Measurements from ENCODE around the gene MYCL.
"Not testable (repeated sequence)": the region's sequence is repeated elsewhere in the genome, so short reads cannot be mapped to it uniquely, and the experiment has no call there.

The MYCL gene

GRCh38 chr1:39892601-39893595 is 8.8 kb downstream of the MYCL start:
- DNase-seq (ENCODE audit: low read depth in 3 of 3, low spot score in 1 of 3): no peak

- no peak for DNase-seq (ENCODE audit: low read depth in 3 of 3, low spot score in 1 of 3)
Measured at GRCh38 chr1:39890880-39891279, 10.8 kb downstream of the MYCL start.

DNA sequence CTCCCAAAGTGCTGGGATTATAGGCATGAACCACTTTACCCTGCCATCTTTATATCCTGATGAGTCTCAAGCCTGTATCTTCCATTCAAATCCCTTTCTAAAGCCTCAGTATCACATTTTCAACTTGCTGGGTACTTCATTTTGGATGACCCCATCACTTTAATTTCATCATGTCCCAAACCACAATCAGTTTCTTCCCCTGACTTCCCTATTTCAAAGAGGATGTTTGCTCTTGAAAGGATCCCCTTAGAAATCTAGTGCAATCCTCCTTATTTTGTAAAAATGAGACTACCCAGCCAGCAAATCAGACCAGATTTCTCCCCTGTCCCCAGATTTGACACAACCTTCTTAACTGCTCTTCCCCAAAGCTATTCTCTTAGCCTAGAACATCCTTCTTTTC is 11.4 kb downstream of the MYCL start:
- DNase-seq (ENCODE audit: low read depth in 3 of 3, low spot score in 1 of 3): no peak

GRCh38 chr1:39886757-39887231 is 14.9 kb downstream of the MYCL start:
- DNase-seq (ENCODE audit: low read depth in 3 of 3, low spot score in 1 of 3): no peak

DNA sequence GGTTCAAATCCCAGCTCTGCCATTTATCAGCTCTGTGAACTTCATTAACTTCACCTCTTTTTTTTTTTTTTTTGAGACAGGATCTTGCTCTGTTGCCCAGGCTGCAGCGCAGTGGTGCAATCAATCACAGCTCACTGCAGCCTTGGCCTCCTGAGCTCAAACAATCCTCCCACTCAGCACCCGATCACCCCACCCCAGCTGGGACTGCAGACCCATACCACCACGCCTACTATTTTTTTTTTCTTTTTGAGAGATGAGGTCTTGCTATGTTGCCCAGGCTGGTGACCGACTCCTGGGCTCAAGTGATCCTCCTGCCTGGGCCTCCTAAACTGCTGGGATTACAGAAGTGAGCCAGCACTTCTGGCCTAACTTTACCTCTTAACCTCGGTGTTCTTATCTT is 16.2 kb downstream of the MYCL start:
- DNase-seq (ENCODE audit: low read depth in 3 of 3, low spot score in 1 of 3): no peak

DNA sequence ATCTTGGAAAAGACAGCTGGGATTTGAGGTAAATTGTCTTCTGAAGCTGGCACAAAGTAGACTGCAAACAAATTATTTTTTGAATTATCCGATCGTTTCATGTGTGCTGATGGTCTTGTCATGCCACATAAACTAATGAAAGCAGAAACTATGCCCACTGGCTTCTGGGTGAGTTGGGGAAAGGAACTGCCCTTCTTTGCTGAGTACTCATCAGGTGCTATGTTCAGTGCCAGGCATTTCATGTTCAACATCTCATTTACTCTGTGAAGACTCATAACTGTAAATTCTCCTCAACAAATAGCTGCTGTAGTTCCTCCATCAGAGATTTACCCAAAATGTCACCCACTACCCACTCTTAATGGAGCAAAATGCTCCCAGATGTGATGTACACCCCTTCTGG is 19.6 kb downstream of the MYCL start:
- no peak for DNase-seq (ENCODE audit: low read depth in 3 of 3, low spot score in 1 of 3)

DNA sequence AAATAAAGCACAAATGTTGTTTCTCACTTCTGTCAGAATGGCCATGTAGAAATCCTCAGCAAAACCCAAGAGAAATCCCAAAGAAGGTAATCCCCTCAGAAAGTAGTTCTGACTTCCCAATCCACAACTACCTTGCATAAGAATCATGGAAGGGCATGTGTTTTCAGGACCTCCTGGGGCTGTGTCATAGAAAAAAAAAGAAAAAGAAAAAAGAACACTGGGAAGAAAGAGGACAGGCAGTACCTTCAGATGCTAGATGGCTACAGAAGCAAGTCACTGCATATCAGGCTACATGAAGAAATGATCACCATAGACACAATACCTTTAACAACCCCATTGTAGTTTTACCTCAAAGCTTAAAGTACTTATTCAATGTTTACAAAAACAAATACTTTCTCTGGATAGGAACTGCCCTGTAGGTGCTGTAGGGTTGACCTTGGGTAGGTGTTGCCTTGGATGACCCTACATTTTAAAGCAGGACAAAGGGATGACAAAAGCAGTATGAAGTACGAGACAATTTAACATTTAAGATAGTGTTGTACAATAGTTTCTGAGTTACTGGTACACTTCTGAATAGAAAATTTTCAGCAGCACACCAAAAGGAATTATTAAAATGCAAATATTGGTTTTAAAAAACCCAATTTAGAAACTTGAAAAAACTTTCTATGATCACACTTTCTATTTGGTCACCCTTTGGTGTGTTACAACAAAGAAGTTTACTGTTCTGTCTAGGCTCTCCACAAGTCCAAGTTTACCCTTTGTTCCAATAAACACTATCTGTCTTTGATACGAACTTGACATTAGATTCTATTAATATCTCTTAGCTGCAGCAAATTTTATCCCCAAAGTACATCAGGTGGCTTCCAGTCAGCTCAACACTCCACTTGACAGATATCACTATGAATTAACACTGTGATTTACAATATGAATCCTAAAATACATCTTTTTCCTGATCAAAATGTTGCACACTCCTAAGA is 23.4 kb downstream of the MYCL start:
- DNase-seq (ENCODE audit: low read depth in 3 of 3, low spot score in 1 of 3): no peak

- no peak for DNase-seq (ENCODE audit: low read depth in 3 of 3, low spot score in 1 of 3)
Measured at GRCh38 chr1:39877231-39877778, 24.4 kb downstream of the MYCL start.

GRCh38 chr1:39876144-39876543 is 25.6 kb downstream of the MYCL start:
- DNase-seq (ENCODE audit: low read depth in 3 of 3, low spot score in 1 of 3): no peak

DNA sequence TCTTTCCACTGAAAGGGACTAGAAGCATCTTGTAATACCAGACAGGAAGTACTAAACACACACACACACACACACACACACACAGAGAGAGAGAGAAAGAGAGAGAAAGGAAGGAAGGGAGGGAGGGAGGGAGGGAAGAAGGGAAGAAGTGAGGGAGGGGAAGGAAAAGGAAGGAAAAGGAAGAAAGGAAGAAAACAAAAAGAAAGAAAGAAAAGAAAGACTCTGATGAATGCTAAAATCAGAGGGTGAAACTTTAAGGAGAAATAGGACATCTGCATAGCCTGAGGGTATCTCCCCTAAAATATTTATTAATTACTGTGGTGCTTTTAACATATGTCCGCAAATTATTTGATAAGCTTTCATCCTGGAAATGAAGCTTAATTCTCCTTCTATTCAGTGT is 29.0 kb downstream of the MYCL start:
- DNase-seq (ENCODE audit: low read depth in 3 of 3, low spot score in 1 of 3): no peak

GRCh38 chr1:39871796-39872195 is 29.9 kb downstream of the MYCL start:
- DNase-seq (ENCODE audit: low read depth in 3 of 3, low spot score in 1 of 3): no peak

DNA sequence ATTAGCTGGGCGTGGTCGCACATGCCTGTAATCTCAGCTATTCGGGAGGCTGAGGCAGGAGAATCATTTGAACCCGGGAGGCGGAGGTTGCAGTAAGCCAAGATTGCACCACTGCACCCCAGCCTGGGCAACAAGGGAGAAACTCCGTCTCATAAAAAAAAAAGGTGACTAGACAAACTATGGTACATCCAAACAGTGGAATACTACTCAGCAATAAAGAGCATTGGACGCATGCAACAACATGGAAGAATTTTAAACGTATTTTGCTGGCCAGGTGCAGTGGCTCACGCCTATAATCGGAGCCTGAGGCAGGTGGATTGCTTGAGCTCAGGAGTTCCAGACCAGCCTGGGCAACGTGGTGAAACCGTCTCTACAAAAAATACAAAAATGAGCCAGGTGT is 30.7 kb downstream of the MYCL start:
- not testable (repeated sequence) for DNase-seq (ENCODE audit: low read depth in 3 of 3, low spot score in 1 of 3)

DNA sequence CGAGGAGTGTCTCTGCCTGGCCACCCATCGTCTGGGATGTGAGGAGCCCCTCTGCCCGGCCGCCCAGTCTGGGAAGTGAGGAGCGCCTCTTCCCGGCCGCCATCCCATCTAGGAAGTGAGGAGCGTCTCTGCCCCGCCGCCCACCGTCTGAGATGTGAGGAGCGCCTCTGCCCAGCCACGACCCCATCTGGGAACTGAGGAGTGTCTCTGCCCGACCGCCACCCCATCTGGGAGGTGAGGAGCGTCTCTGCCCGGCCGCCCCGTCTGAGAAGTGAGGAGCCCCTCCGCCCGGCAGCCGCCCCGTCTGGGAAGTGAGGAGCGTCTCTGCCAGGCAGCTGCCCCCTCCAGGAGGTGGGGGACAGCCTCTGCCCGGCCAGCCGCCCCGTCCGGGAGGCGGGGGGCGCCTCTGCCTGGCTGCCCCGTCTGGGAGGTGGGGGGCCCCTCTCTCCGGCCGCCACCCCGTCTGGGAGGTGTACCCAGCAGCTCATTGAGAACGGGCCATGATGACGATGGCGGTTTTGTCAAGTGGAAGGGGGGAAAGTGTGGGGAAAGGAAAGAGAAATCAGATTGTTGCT is 32.1 kb downstream of the MYCL start:
- DNase-seq (ENCODE audit: low read depth in 3 of 3, low spot score in 1 of 3): not testable (repeated sequence)

GRCh38 chr1:39866767-39867166 is 35.0 kb downstream of the MYCL start:
- DNase-seq (ENCODE audit: low read depth in 3 of 3, low spot score in 1 of 3): no peak

DNA sequence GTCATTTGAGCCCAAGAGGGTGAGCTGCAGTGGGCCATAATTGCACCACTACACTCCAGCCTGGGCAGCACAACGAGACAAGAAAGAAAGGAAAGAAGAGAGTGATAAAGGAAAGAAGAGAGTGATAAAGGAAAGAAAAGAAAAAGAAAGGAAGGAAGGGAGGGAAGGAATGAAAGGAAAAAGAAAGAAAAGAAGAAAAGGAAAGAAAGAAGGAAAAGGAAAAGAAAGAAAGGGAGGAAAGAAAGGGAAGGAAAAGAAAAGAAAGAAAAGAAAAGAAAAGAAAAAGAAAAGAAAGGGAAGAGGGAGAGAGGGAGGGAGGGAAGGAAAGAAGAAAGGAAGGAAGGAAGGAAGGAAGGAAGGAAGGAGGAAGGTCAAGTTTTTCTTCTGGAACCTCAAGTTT is 36.0 kb downstream of the MYCL start:
- DNase-seq (ENCODE audit: low read depth in 3 of 3, low spot score in 1 of 3): no peak

- DNase-seq (ENCODE audit: low read depth in 3 of 3, low spot score in 1 of 3): no peak
Measured at GRCh38 chr1:39863177-39863576, 38.5 kb downstream of the MYCL start.

DNA sequence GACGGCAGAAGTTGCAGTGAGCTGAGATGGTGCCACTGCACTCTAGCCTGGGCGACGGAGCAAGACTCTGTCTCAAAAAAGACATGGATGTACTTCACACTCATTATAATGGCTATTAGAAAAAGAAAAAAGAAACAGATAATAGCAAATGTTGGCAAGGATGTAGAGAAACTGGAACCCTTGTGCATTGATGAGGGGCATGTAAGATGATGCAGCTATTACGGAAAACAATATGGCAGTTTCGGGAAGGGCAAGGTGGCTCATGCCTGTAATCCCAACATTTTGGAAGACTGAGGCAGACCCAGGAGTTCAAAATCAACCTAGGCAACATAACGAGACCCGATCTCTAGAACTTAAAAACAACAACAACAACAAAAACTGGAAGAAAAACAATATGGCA is 40.7 kb downstream of the MYCL start:
- no peak for DNase-seq (ENCODE audit: low read depth in 3 of 3, low spot score in 1 of 3)

DNA sequence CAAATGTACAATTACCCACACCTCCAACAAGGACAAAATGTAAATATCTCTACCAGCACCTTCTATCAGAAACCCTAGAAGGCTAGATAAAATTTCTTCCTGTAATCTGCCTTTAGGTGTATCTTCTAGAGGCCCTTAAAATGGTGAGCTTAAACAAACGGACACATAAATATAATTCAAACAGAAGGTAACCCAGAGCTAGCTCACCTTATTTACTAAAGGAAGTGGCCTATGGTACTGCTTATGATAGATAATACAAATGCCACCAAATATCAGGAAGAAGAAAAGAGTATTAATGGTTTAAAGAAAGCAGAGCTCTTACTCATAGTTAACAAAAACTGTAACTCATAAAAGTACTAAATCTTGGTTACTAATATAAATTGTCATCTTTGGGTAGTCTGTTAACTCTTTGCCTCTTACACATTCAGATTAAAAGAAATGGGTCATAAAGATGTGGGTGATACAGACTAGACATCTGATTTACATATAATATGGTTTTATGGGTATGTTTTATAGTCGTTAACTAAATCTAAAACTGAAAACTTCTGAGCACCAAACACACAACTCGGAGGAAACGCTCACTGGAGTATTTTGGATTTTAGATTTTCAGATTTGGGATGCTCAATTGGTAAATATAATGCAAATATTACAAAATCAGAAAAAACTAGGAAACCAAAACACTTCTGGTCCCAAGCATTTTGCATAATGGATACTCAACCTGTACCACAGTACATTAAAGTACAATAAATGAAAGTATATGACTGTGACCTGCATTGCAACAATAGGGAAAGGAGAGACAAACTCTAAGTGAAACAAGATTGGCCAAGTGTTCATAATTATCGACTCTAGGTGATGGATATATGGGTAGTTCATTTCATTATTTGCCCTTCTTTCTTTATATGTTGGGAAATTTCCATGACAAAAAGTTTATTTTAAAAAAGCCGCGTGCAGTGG is 41.6 kb downstream of the MYCL start:
- no peak for DNase-seq (ENCODE audit: low read depth in 3 of 3, low spot score in 1 of 3)

DNA sequence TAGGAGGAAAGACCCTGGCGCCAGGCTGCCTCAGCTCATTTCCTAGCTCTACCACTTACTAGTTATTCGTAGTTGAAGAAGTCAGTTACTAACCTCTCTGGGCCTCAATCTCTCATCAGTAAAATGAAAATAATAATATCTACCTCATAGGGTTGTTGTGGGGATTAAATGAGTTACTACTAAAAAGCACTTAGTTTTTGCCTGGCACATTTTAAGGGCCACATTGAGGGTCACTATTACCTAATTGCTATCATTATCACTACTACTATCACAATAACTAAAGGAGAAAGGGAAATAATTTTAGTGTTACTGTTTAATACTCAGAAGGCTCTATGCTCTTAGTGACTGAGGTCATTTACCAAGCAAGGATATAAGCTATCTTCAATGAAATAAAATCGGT is 43.4 kb downstream of the MYCL start:
- DNase-seq (ENCODE audit: low read depth in 3 of 3, low spot score in 1 of 3): no peak
